ENCODE measurements around the gene TEX50.
"Not testable (repeated sequence)": the region's sequence is repeated elsewhere in the genome, so short reads cannot be mapped to it uniquely, and the experiment has no call there.

The TEX50 gene

DNA sequence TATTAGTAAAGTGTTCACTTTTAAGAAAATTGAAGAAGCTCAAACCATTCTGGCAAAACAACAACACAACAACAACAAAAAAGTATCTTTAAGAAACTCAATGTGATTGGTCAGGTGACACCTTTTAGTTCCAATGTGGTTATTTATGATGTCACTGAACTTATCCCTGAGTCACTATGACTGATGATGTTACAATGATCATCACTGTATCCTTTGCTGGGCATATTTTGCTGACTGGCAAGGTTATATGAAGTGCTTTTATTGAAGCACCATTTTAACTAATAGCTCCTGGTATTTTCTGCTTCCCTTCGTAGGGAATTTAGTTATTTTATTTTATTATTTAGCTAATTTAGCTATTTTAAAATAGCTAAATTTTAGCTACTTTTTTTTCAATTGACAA is at the start of gene TEX50:
TEX50 (plus strand) TSS at position 223 of the 400 bp plus-strand sequence. CDS start 184 bp downstream, outside the sequence.
- no peak for DNase-seq

DNA sequence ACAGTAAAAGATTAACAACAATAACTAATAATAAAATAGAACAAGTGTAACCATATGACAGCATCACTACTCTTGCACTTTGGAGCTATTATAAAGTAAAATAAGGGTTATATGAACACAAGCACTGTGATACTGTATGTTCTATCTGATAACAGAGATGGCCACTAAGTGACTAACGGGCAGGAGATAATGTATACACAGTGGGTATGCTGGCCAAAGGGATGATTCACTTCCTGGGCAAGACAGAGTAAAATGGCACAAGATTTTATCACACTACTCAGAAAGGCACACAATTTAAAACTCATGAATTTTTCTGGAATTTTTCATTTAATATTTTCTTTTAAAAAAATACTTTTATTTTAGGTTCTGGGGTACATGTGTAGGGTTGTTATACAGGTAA is 44.6 kb upstream of the TEX50 start:
- no peak for DNase-seq

DNA sequence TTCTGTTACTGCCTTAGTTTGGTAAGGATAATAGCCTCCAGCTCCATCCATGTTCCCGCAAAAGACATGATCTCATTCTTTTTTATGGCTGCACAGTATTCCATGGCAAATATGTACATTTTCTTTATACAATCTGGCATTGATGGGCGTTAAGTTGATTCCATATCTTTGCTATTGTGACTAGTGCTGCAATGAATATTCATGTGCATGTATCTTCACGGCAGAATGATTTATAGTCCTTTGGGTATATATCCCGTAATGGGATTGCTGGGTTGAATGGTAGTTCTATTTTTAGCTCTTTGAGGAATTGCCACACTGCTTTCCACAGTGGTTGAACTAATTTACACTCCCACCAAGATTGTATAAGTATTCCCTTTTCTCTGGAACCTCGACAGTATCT is 44.0 kb upstream of the TEX50 start:
- DNase-seq = not testable (repeated sequence)

DNA sequence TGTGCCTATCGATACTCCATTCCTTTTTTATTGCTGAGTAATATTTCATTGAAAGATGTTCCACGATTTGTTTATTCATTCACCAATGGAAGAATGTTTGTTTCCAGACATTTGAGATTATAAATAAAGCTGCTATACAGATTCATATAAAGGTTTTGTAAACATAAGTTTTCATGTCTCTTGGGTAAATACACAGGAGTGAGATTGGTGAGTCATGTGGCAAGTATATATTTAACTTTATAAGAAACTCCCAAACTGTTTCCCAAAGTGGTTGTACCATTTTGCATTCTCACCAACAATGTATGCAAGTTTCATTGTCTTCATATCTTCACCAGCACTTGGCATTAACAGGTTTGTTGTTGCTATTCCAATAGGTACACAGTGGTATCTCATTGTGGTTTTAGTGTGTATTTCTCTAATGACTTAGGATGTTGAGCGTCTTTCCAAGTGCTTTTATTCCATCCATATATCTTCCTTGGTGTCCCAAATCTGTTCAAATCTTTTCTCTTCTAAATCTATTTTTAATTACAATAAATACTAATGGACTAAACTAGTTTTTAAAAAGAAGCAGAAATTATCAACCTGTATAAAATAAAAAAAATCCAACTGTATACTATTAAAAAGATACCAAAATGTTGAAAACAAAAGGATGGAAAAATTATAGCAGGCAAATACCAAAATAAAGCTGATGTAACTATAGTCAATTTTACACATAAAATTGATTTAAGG is 38.9 kb upstream of the TEX50 start:
- no peak for DNase-seq

DNA sequence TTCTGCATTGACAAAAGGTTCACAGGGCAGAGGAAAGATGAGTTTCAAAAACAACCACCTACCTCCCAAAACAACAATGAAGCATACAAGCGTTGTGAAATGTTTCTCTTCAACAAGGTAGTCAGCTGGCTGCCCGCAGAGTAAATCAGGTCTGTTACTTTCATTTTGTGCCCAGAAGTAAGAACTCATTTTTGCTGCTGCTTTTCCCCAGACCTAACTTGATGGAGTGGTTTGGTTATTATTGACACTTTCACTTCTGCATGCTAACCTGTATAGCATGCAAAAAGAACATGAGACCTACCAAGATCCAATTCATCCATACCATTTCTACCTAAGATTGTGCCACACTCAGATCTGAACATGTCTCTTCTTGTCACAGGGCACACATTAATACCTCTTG is 33.5 kb upstream of the TEX50 start:
- DNase-seq = no peak

GRCh38 chr1:173603056-173603591 is 32.0 kb upstream of the TEX50 start, which contains the start of gene SLC9C2:
Gene SLC9C2, minus strand, starts transcription at chr1:173603072. Its CDS starts 1,296 bp downstream, at chr1:173601776.
- no peak for DNase-seq

- DNase-seq = no peak
Observed at GRCh38 chr1:173608503-173609216, 26.5 kb upstream of the TEX50 start.

DNA sequence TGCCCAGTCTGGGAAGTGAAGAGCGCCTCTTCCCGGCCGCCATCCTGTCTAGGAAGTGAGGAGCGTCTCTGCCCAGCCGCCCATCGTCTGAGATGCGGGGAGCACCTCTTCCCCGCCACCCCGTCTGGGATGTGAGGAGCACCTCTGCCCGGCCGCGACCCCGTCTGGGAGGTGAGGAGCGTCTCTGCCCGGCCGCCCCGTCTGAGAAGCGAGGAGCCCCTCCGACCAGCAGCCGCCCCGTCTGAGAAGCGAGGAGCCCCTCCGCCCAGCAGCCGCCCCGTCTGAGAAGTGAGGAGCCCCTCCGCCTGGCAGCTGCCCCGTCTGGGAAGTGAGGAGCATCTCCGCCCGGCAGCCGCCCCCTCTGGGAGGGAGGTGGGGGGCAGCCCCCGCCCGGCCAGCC is 22.1 kb upstream of the TEX50 start:
- DNase-seq = not testable (repeated sequence)

DNA sequence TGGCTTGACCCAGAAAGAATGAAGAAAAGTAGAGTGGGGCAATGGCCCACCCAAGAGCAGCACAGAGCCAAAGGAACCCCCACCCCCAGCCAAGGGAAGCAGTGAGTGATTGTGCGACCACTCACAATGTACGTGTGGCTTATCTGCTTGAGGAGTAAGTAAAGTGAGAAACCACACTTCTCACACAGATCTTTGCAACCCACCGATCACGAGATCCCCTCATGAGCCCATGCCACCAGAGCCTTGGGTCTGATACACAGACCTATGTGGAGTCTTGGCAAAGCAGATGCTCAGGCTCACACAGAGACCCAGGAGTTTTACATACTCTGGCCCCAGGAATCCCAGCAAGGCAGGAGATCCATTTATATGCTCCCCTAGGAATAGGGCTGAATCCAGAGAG is 18.3 kb upstream of the TEX50 start:
- DNase-seq = no peak

DNA sequence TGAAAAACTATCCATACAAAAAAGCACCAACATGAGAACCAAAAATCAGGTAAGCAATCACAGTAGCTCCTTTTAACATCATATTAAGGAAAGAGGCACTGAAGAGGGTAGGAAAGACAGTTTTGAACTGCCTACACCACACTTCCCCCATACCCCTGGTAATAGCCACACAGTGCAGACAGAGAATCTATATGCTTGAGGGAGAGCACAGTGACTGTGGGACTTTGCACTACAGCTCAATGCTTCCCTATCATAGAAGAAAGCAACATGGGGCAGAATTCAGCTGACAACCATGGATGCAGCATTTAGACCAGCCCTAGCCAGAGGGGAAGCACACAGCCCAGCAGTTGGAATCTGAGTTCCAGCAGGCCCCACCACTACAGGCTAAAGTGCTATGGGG is 7.9 kb upstream of the TEX50 start:
- no peak for DNase-seq

DNA sequence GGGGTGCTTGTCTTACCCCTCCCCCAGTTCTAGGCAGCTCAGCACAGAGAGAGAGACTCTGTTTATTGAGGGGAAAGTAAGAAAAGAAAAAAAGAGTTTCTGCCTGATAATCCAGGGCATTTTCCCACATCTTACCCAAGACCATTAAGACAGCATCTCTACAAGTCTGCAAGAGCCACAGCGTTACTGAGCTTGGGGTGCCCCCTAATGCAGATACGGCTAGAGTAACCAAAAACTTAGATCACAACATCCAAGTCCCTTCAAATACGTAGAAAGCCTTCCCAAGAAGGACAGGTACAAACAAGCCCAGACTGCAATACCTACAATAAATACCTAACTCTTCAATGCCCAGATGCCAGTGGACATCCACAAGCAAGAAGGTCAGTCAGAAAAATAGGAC is 6.2 kb upstream of the TEX50 start:
- no peak for DNase-seq

DNA sequence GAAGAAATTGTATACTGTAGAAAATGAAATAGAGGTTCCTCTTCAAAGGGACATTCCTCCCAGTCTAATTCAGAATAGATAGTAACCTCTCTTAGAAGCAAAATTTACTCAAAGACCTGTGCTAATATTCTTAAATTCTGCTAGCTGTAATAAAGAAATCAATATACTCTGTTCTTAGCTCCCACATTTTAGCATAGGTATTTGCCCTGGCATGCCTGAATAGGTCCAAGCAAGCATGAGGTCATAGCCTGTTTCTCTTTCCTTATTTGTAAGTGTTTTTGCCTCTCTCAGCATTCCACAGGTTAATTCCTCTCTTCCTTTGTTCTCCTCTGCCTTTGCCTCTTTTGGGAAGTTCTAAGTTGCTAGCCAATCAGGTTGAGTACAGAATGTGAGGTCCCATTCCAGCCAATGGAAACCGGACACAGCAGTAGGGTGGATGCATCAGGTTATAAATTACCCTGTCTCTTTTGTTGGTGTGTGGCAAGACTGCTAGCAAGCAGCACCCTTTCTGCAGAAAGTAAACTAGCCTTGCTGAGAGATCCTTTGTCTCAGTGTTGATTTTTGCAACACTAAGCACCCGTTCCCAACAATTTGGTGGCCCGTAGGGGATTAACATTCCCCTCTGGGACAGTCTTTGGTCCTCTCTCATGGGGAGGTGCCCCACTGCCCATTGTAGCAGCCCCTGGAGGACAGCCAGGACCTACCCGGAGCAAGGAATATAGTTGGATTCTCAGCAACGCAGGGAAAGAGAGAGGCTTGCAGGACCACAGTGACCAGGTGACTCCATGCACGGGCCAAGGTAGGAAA is 2.3 kb downstream of the TEX50 start:
- not testable (repeated sequence) for DNase-seq

- DNase-seq = no peak
Observed at GRCh38 chr1:173638043-173639021, 3.2 kb downstream of the TEX50 start.

- DNase-seq = no peak
Observed at GRCh38 chr1:173639102-173639501, 4.0 kb downstream of the TEX50 start.

DNA sequence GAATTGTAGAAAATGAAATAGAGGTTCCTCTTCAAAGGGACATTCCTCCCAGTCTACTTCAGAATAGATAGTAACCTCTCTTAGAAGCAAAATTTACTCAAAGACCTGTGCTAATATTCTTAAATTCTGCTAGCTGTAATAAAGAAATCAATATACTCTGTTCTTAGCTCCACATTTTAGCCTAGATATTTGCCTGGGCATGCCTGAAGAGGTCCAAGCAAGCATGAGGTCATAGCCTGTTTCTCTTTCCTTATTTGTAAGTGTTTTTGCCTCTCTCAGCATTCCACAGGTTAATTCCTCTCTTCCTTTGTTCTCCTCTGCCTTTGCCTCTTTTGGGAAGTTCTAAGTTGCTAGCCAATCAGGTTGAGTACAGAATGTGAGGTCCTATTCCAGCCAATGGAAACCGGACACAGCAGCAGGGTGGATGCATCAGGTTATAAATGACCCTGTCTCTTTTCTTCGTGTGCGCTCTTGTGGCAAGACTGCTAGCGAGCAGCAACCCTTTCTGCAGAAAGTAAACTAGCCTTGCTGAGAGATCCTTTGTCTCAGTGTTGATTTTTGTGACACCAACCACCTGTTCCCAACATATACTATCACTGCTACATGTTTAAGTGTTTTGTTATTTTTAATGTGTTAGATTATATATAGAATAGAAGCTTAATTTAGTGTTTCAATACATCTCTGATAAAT is 7.5 kb downstream of the TEX50 start:
- DNase-seq = not testable (repeated sequence)

DNA sequence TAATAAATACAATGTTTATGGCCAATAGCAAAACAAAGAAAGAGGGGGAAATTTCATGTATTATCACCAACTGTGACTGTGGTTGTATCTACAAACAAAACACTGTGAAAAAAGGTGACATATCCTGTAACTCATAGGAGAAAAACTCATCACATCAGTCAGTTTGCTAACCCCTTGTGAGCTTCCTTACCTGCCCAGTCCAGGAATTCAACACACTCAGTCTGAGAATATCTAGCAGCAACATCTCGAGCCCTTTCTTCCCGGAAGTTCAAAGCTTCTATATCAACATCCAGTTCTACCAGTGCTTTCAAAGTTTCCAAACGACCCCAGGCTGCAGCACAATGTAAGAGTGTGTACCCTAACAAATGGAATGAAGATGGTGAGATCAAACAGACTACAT is 11.5 kb downstream of the TEX50 start:
- no peak for DNase-seq

- no peak for DNase-seq
Observed at GRCh38 chr1:173648880-173649605, 13.9 kb downstream of the TEX50 start.

GRCh38 chr1:173660306-173660705 is 25.2 kb downstream of the TEX50 start:
- no peak for DNase-seq

GRCh38 chr1:173661271-173661670 is 26.1 kb downstream of the TEX50 start:
- DNase-seq = no peak

GRCh38 chr1:173661763-173662162 is 26.6 kb downstream of the TEX50 start:
- no peak for DNase-seq

GRCh38 chr1:173663159-173663558 is 28.0 kb downstream of the TEX50 start:
- DNase-seq = no peak

All from stimulated activated CD4-positive, alpha-beta T cell treated with anti-CD3 and anti-CD28 coated beads, Interleukin-4, amount 100 ng/mL, for 24 hours (primary cell).